Limb (tissue), 2 donors: ENCODE data around the gene POLR2B.
"Not testable (repeated sequence)": the region's sequence is repeated elsewhere in the genome, so short reads cannot be mapped to it uniquely, and the experiment has no call there.

ENCODE experiments used
- DNase-seq, 2 donors: peaks; one replicate each; pipeline ENCODE4 v3.0.0-alpha.2; 2016; ENCODE audit errors: extremely low spot score in 2 of 2

The POLR2B gene

GRCh38 chr4:56986192-56986591, 7.5 kb downstream of the POLR2B start:
- DNase-seq = no peak

- no peak for DNase-seq
Observed at GRCh38 chr4:56986952-56987351, 8.3 kb downstream of the POLR2B start.

DNA sequence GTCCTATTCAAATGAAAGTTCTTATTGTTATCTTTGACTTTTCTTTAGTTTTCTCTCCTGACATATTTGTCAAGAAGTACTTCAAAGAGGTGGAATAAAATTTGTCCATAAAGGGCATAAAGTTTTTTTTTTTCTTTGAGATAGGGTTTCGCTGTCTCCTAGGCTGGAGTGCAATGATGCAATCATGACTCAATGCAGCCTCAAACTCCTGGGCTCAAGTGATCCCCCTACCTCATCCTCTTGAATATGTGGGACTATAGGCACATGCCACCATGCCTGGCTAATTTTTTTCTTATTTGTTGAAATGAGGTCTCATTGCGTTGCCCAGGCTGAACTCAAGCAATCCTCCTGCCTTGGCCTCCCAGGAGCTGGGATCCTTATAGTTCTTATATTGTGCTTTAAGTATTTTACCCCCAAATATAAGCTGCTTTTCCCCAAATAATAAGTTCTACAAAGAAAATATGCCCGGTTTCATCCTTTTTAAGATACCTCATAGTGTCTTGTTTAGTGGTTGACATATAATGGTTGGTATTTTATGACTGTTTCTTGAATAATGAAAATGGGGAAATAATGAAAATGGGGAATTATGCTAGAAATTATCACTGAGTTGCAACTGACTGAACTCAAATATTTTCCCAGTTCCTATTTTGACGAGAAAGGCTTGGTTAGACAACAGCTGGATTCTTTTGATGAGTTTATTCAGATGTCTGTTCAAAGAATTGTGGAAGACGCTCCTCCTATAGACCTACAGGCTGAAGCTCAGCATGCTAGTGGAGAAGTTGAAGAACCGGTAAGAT, 11.6 kb downstream of the POLR2B start:
- DNase-seq = no peak

DNA sequence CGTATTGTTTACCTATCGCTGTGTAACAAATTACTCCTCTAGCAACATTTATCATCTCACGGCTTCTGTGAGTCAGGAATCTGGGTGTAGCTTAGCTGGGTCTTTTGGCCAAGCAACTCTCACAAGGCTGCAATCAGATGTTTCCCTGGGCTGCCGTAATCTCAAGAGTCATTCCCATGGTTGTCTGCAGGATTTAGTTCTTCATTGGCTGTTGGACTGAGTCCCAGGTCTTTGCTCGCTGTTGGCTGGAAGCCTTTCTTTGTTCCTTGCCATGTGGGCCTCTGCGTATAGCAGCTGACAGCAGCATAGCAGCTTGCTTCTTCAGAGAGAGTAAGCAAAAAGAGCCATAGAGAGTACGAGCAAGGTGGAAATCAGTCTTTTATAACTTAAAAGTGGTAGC, 16.8 kb downstream of the POLR2B start:
- DNase-seq = peak; percentile 72 to 79

DNA sequence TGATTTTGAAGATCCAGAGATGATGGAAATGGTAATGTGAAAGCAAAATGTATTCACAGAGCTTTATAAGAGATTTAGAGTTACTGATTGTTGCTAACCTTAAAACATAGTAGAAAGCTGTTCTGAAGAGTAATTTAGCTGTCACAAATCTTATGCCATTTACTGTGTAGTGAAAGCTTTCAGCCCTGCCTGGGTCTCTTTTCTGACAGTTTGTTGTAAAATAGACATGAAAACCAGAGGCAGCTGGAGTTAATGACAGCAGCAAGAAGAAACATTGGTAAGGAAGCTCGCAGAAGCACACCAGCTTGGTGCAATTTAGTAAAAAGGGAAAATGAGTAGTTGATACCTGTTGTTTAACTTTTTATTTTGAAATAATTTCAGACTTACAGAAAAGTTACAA, 21.1 kb downstream of the POLR2B start:
- no peak for DNase-seq

GRCh38 chr4:57013543-57014120, 34.9 kb downstream of the POLR2B start:
- no peak for DNase-seq

DNA sequence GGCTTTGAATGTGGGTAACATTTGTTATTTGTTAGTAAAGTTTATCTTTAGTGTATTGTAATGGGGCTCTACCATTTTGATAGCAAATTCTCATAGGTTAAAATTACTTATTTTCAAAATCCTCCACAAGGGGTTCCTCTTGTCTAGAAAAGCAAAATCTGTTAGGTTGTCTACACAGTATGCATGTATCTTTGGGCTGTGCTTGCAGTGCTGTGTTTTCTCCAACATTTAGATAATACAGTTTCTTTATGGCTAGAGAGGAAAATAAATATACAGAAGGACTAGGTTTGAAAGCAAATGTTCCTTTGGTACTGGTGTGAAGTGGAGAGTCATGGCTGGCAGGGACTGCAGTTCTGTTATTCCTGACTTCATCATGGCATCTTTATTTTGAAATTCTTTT, 40.3 kb downstream of the POLR2B start:
- DNase-seq = no peak

DNA sequence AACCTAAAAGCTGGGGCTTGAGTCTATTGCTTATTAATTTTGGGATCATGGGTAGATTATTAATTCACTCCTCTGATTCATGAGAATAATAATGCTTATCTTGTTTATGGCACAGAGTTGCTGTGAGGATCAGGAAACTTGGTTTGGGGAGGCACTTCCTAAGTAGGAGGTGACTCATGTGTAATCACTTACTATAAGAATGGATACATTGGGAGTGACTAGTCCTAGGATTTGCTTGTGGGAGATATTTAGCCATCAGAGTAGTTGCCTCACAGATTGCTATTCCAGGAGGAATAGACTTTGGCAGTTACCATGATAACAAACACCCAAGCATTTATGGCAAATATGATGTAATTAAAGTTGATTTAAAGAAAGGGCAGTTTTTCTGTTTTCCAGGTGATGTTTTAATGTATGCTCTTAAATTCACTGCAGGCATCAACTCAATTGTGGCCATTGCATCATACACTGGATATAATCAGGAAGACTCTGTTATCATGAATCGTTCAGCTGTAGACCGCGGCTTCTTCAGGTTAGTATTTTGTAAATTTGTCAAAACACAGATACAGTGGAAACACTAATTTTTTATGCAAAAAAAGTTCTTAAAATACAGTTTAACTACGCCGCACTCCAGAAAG, 41.9 kb downstream of the POLR2B start:
- DNase-seq = no peak

DNA sequence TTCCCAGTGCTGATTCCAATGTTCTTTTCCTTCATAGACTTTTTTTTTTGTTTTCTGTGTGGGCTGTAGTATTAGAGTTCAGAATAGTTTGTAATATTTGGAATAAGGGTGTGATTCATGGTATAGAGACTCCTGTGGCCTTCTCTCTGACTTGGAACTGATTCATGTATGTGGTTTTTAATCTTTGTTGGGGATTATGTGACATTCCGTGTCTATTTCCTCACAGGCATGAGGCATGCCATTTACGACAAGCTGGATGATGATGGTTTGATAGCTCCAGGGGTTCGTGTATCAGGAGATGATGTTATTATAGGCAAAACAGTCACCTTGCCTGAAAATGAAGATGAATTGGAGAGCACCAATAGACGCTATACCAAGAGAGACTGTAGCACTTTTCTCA, 44.4 kb downstream of the POLR2B start:
- no peak for DNase-seq

GRCh38 chr4:57034520-57034919, 55.8 kb downstream of the POLR2B start:
- DNase-seq = no peak

GRCh38 chr4:57037982-57038604, 59.4 kb downstream of the POLR2B start:
- peak; percentile 20 to 81 for DNase-seq

DNA sequence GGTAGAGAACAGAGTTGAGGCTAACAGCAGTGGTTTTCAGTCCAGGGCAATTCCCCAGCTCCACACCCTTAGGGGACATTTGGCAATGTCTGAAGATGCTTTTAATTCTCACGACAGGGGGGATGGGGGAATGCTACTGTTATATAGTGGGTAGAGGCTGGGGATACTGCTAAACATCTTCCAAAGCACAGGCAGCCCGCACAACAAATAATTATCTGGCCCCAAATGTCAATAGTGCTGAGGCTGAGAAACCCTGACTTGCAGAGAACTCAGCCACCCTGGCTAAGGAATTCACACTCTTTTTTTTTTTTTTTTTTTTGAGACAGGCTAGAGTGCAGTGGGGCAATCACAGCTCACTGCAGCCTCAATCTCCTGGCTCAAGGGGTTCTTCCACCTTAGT, 60.6 kb downstream of the POLR2B start:
- no peak for DNase-seq

- DNase-seq = no peak
Observed at GRCh38 chr4:57040510-57040909, 61.8 kb downstream of the POLR2B start.

GRCh38 chr4:57041020-57041419, 62.3 kb downstream of the POLR2B start:
- no peak for DNase-seq

- peak in 1 of 2 donors; percentile 45 for DNase-seq
Observed at GRCh38 chr4:57042711-57043169, 64.0 kb downstream of the POLR2B start.

DNA sequence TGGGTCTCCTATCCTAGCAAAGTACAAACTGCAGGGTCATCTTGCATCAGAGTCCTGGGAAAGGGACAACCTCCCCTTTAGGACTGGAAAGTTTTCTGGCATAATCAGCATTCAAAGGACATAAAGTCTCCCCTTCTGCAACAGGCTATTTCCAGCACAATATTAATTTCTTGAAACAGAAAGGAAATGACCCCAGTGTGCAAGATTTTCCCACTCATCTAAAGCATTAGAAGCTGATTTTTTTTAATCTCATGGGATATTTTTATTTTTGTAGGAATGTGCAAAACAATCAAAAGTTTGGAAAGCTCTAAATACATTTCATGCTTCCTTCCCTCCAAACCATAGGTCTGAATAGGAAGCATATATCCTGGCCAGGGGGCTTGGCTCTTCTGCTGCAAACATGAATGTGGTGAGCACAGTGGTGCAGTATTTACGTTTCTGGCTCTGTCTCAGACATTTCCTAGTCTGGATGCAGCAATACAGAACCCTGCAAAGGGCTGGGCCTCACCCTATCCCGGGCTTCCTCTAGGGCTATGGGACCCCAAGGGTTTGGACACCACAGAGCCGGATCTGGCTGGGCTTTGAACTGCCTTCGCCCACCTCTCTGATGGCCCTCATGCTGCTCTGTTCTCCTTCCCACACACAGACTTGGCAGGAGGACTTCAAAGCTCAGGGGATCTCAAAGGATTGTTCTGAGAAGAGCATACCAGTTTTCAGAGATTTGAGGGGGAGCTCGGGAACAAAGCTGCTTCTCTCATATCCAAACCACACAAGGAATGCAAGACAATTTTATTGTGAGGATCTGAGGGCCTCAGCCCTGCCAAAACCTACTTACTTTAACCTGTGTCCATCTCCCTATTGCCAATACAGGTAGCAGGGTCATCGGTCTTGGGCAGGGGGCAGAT, 64.9 kb downstream of the POLR2B start:
- peak; percentile 63 to 82 for DNase-seq

GRCh38 chr4:57044279-57044678, 65.6 kb downstream of the POLR2B start:
- no peak for DNase-seq

DNA sequence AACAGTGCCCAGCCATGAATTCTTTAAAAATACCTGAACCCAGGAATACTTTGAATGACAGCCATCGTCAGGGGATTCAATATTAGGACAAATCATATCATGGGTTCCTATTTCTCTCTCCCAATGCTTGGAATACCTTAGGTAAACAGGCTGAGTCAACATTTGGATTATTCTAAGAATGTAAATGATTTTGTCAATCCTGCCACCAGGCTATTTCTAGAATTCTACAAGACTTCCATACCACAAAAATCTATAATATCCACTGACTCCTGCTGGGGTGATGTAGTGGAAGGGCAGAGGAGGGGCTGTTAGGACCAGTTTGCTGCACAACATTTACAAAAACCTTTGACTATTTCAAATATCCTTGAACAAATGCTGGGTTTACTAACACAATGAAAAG, 66.3 kb downstream of the POLR2B start:
- no peak for DNase-seq

- not testable (repeated sequence) for DNase-seq
Observed at GRCh38 chr4:57047046-57047445, 68.3 kb downstream of the POLR2B start.

GRCh38 chr4:57048590-57049304, 70.1 kb downstream of the POLR2B start:
- no peak for DNase-seq
